Heart right ventricle (tissue), 16 donors: ENCODE data around the gene TXNDC2. TPM values are rescaled to one million over a fixed set of nuclear protein-coding genes. Genes with fewer than 3 reads are reported as not detected.

Source experiments
- ATAC-seq, 8 donors: fragments of 200-7000 bp; cut with Tn5 transposase; one replicate each; pipeline ENCODE4 v1.9.1; 2020; ENCODE audit warnings: mild to moderate bottlenecking in 8 of 8, moderate library complexity in 8 of 8, moderate number of reproducible peaks in 1 of 8
- DNase-seq, 2 donors: peaks; one replicate each; pipeline ENCODE4 v3.0.0-alpha.2; 2020
- H3K27ac ChIP-seq, 10 donors: fragments of 200-600 bp; sonication (generic) in 2 of 10; one replicate each; pipeline versions ENCODE4 v1.5.0 to v1.8.0; 2020 to 2022; ENCODE audit warnings: mild to moderate bottlenecking in 3 of 10
- H3K27me3 ChIP-seq, 7 donors: fragments of 200-600 bp; one replicate each; pipeline ENCODE4 v1.8.0; 2021 to 2022; ENCODE audit warnings: mild to moderate bottlenecking in 2 of 7
- H3K36me3 ChIP-seq, 9 donors: fragments of 200-600 bp; sonication (generic) in 1 of 9; one replicate each; pipeline versions ENCODE4 v1.5.0 to v1.8.0; 2020 to 2022; ENCODE audit warnings: mild to moderate bottlenecking in 2 of 9
- H3K4me1 ChIP-seq, 9 donors: fragments of 200-600 bp; sonication (generic) in 1 of 9; one replicate each; pipeline versions ENCODE4 v1.5.0 to v1.8.0; 2020 to 2022; ENCODE audit warnings: mild to moderate bottlenecking in 4 of 9
- H3K4me3 ChIP-seq, 10 donors: fragments of 200-600 bp; sonication (generic) in 2 of 10; one replicate each; pipeline versions ENCODE4 v1.5.0 to v1.8.0; 2020 to 2022; ENCODE audit warnings: mild to moderate bottlenecking in 7 of 10, moderate library complexity in 2 of 10
- H3K9me3 ChIP-seq, 11 donors: fragments of 200-600 bp in 10 of 11; sonication (generic) in 2 of 11; one replicate each; pipeline versions ENCODE4 v1.5.0 to v1.8.0; 2013 to 2022; ENCODE audit warnings: mild to moderate bottlenecking in 2 of 11, control low read depth in 1 of 11, moderate library complexity in 1 of 11
- CTCF ChIP-seq, 9 donors: fragments of 200-600 bp; sonication (generic) in 2 of 9; IDR thresholded peaks; one replicate each; pipeline versions ENCODE4 v1.5.0 to v1.8.0; 2021 to 2022; ENCODE audit warnings: antibody characterized with exemption in 9 of 9, mild to moderate bottlenecking in 5 of 9, moderate library complexity in 1 of 9
- WGBS, 2 donors: extraction: QIAGEN DNeasy Blood & Tissue Kit; methylation state at CpG; one replicate each; pipeline ENCODE4 v1.1.7; 2013; ENCODE audit warnings: inconsistent platforms in 1 of 2; 5-methylcytosine and 5-hydroxymethylcytosine counted together
- intact Hi-C, 10 donors: fragments of 100-400 bp; cut with DNase I; formaldehyde crosslinking; loops; one replicate each; pipeline versions ENCODE4 v1.11.1 to v1.14.2; 2022
- polyA plus RNA-seq, 2 donors: library from polyadenylated mRNA; stranded (reverse); fragments of 200-250 nt; gene quantifications; one replicate each; pipeline ENCODE4 v1.2.3, GENCODE V29; 2013
- total RNA-seq, 10 donors: library from RNA; stranded (reverse); fragmentation: NEBNext Ultra II Directional in 3 of 10; extraction: Animal tissue kit (Norgen Biotek cat#: 25700) in 3 of 10; gene quantifications; one replicate each; pipeline versions ENCODE4 v1.2.1 to v1.2.4, GENCODE V29; 2021 to 2023
- donor health status: Arrhythmogenic right ventricular cardiomyopathy.
- donor health status: ischemic (EF 13 %, LVEDD 7.1; RV severe dilation, severe dysfunction).
- donor health status: healthy with polysubstance abuse.
- donor health status: DM: no; HTN: yes; CAD: no.
- donor health status: DM: no; HTN: no; CAD: no.
- donor health status: ischemic (EF 25% LVEDD 6.9; RV normal size, moderate dysfunction).
- donor health status: ischemic (EF 25% LVEDD 5.7; RV mildly dilated, moderate dysfunction).
- donor health status: healthy.
- donor health status: DM: yes; HTN: yes; CAD: no.
- donor health status: Ischemic cardiomyopathy.
- donor health status: ischemic (EF 35%, LVEDD 5.7; RV mildly dilated, moderate dysfunction).
- donor health status: nonischemic (EF 11% LVEDD 7.7; RV severe dilation, severe dysfunction).
- donor health status: DM: yes; HTN: yes; CAD: no.
- donor health status: PGD.
- donor health status: ischemic (EF 29% LVEDD 5.4; RV normal size, mild dysfunction).
- donor health status: nonischemic (EF 23%, LVEDD 6.1; RV moderate dilation, normal function).

Gene TXNDC2
- total and polyA plus RNA-seq, 12 donors, result 0.04 to 0.22 TPM; not detected in 10

- Histone ChIP-seq H3K27me3 (no peaks in the 10 kb centered on the region), H3K4me3 (peak overlapping the region; percentile 37 to 99 (median 94)), H3K36me3 (no peaks in the 10 kb centered on the region), H3K9me3 (no peaks in the 10 kb centered on the region), H3K4me1 (peaks cover under 1 to 52% (median 29%) of the 10 kb centered on the region in 9 donors), H3K27ac (peak overlapping the region; percentile 91 to 100 (median 99))
- DNase-seq (no peak), ATAC-seq (peak in 6 of 8 donors; percentile 0 to 23 (median 14))
- WGBS, 2 donors, result 5 to 6% methylated on average over 12 of the region's 12 CpGs
- no peak for TF ChIP-seq CTCF (IDR thresholded peaks at IDR 0.05)
- intact Hi-C loops, result loop anchor here in 4 of 10 donors (2.0 to 10.0 kb wide), 6 partner anchors 36 to 298 kb away; partner anchors contain the start of genes PPP4R1 (in 2 of the 4) and RAB31 (in 1 of the 4)
These were observed 27.4 kb downstream of the TXNDC2 start for GRCh38 chr18:9913151-9913525.

GRCh38 chr18:9913526-9914333 is 28.0 kb downstream of the TXNDC2 start, which contains the start of gene VAPA:
VAPA (plus strand) TSS chr18:9914016; CDS start chr18:9914257, 241 bp downstream.
- intact Hi-C loops, result loop anchor here in 4 of 10 donors (2.0 to 10.0 kb wide), 6 partner anchors 37 to 299 kb away; partner anchors contain the start of genes PPP4R1 (in 2 of the 4) and RAB31 (in 1 of the 4)
- peaks cover 2 to 58% (median 35%) of the 10 kb centered on the region in 9 donors for H3K4me1 ChIP-seq

GRCh38 chr18:9914334-9914583 is 28.5 kb downstream of the TXNDC2 start:
- Histone ChIP-seq H3K27me3 (no peaks in the 10 kb centered on the region), H3K4me3 (peak overlapping the region; percentile 79 to 99 (median 94)), H3K9me3 (no peaks in the 10 kb centered on the region), H3K27ac (peak overlapping the region; percentile 91 to 100 (median 99)), H3K4me1 (peaks cover 2 to 63% (median 40%) of the 10 kb centered on the region in 9 donors), H3K36me3 (no peaks in the 10 kb centered on the region)
- peak in 1 of 9 donors; percentile 6 for TF ChIP-seq CTCF (IDR thresholded peaks at IDR 0.05)
- DNase-seq (no peak), ATAC-seq (peak in 3 of 8 donors; percentile 1 to 40 (median 3))
- intact Hi-C loops, result loop anchor here in 4 of 10 donors (5.0 to 10.0 kb wide), 5 partner anchors 69 to 299 kb away; partner anchors contain the start of genes PPP4R1 (in 2 of the 4) and RAB31 (in 1 of the 4)
- 1 to 3% methylated on average over 24 to 35 of the region's 35 CpGs for WGBS, 2 donors

More at GRCh38 chr18:9913526-9914333, 28.0 kb downstream of the TXNDC2 start, which contains the start of gene VAPA:
- H3K9me3 ChIP-seq, result no peaks in the 10 kb centered on the region
- no peaks in the 10 kb centered on the region for H3K27me3 ChIP-seq
- TF ChIP-seq CTCF (IDR thresholded peaks at IDR 0.05), result no peak
- DNase-seq, result peak; percentile 93 to 95
- ATAC-seq, result peak; percentile 96 to 99 (median 96)
- WGBS, 2 donors, result 0 to 1% methylated on average over 79 to 87 of the region's 87 CpGs
- no peaks in the 10 kb centered on the region for H3K36me3 ChIP-seq
- H3K27ac ChIP-seq, result peak within 1 kb of the TSS; percentile 91 to 100 (median 99)
- H3K4me3 ChIP-seq, result peak within 1 kb of the TSS; percentile 79 to 99 (median 94)

- no peaks in the 10 kb centered on the region for H3K36me3 ChIP-seq
- ATAC-seq (peak in 7 of 8 donors; percentile 1 to 47 (median 10)), DNase-seq (peak; percentile 62 to 67)
- H3K27ac ChIP-seq, result peak overlapping the region; percentile 91 to 100 (median 99)
- peak overlapping the region; percentile 79 to 99 (median 94) for H3K4me3 ChIP-seq
- no peaks in the 10 kb centered on the region for H3K9me3 ChIP-seq
- peaks cover 2 to 68% (median 45%) of the 10 kb centered on the region in 9 donors for H3K4me1 ChIP-seq
- no peaks in the 10 kb centered on the region for H3K27me3 ChIP-seq
- 0% methylated on average over 66 to 77 of the region's 77 CpGs for WGBS, 2 donors
- intact Hi-C loops, result loop anchor here in 5 of 10 donors (5.0 to 10.0 kb wide), 7 partner anchors 38 to 300 kb away; partner anchors contain the start of genes PPP4R1 (in 2 of the 5) and RAB31 (in 1 of the 5)
- TF ChIP-seq CTCF (IDR thresholded peaks at IDR 0.05), result no peak
These were observed 29.0 kb downstream of the TXNDC2 start for GRCh38 chr18:9914584-9915290.
